Stimulated activated CD4-positive, alpha-beta T cell treated with anti-CD3 and anti-CD28 coated beads, Interleukin-15, amount 100 ng/mL, for 24 hours (primary cell): ENCODE measurements around the gene NPAS3.
"Not testable (repeated sequence)": the region's sequence is repeated elsewhere in the genome, so short reads cannot be mapped to it uniquely, and the experiment has no call there.

Experiments
- DNase-seq: peaks from one replicate; pipeline ENCODE4 v3.0.0-alpha.2; 2020

NPAS3 gene

GRCh38 chr14:33088274-33088673, 149.6 kb downstream of the NPAS3 start:
- not testable (repeated sequence) for DNase-seq

DNA sequence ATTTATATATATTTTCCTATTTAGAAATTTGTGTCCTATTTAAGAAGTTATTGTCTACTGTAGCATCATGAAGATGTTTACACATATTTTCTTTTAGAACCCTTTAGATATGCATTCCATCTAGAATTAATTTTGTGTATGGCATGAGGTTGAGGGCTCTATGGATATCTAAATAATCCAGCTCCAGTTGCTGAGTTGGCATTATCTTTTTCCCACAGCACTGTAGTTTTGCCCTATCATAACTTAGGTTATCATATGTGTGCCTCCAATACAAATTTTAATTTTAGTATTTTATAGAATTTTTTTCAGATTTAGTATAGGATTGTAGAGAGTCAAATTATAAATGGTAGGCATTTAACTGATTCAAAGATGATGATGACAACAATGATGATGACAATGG, 159.3 kb downstream of the NPAS3 start:
- no peak for DNase-seq

DNA sequence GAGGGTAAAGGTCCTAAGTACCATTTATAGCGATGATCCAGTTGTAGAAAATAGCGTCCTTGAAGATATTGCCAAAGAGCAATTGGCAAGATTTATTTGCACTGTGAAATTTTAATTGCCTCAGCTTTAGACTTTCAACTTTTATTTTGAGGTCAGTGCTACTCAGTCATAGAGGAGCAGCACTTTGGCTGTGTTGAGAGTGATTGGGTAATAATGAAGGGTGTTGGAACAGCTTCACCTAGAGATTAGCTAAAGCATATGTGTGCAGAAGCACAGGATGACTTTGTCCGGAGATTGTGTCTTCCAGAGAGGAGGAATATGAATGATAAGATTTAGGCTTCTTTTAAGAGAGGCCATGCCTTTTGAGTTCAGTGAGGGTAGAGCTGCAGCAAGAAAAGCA, 164.8 kb downstream of the NPAS3 start:
- DNase-seq, result no peak

DNA sequence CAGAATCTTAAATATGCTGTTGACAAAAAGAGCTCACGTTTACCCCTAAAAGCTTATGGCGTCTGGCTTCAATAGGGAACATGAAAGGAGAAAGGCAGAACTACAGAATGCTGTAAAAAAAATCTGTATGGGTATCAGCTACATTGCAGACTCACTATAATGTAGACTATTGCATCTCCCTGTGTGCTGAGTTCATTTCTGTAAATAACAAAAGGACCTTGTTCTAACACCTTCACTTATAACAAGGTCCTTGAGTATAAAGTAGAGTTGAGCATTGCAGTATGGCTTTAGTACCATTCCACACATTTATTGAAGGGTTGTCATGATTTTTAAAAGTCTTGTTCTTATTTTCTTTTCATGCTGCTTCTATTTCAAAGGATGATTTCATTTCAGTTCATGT, 165.3 kb downstream of the NPAS3 start:
- no peak for DNase-seq

DNA sequence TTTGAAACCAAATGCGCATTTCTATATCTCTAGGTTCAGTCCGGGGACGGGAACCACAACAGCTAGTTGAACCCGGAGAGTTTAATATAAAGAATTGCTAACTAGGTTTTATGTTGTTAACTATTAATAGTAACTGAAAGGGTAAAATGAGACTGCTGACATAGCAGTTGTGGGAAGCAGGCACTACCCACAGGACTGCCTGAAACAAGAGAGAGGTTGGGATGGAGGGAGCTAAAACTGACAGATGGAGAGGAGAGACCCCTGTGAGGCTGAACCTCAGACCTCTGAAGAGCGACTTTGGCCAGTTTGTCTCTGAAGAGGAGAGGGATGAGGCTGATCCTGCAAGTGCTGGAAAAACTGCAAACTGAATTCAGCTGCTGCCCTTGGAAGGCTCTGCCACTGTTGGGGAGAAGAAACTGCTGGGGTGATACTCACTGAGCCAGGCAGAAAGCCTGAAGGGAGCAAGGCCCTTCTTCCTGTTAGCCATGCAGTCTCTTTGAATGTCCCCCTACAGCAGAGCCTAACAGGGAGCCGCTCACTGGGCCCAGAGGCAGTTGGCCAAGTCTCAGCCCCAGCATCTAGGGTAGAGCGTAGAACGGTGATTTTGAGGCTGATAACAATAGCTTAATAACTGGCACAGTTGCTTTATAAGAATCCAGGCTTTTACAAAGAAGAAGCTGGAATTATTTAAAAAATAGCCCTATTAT, 172.2 kb downstream of the NPAS3 start:
- DNase-seq, result no peak

DNA sequence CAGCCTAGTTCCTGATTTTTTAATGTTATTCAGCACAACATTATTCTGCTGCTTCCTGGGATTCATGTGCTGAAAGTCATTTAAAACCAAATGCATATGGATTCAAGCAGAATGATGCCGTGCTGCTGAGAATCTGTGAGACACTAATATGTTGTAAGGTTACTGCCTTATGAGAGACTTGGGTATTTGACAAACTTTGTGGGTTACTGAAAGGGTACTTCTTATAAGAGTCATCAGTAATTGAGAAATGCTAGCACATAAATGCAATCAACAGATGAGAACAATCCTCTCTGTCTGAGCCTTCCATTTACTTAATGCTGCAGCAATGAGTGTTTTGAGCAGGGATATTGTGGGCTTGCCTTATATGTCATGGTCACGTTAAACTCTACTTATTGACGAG, 175.7 kb downstream of the NPAS3 start:
- no peak for DNase-seq

DNA sequence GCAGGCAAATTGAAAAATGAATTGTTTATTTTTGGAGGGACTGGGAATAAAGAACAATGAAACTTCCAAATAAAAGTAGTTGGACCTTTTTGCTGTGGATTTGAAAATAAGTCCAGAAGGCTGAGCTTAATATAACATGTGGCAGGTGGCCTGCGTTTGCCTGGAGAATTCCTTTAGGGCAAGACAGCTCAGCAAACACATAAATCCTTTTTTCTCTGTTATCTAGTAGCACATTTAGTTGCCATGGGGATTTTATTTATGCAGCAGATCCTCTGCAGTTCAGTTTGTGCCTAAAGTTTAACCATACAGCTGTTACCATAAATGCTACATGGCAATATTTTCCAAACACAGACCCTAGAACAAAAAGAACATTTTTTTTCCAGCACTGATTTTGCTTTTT, 180.0 kb downstream of the NPAS3 start:
- no peak for DNase-seq

- DNase-seq, result no peak
These were observed 181.7 kb downstream of the NPAS3 start for GRCh38 chr14:33120341-33120740.

DNA sequence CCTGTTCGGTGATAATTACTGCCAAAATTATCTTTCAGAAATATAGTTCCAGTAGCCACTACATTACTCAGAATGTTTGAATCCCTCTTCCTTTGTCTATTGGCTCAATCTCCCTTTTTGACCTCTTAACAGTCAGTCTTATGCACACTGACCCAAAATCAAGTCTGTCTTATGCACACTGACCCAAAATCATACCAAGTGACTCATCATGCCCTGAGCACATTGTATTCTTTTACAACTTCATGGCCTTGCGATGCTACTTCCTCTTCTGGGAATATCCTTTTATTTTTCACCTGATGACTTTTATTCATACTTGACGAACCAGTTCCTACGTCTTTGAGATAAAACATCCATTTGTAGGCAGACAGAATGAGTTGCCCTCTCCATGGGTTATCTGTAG, 182.3 kb downstream of the NPAS3 start:
- DNase-seq, result no peak

DNA sequence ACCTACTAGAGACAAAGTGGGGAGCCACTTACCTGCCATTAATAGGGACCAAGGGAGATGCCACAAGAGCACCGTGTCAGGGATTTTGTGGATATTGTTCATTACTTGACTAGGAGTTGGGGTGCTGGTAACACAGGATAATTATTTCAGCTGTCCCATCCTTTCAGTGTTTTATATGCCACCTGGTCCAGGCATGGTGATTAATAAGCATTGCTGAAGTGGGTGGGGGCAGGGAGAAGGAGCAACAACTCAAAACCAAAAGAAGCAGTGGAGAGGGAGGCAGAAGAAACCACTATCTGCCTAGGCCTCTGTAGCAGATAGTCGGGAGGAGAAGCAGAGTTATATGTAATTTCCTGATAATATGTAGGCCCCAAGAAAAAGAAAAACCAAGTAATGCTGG, 184.6 kb downstream of the NPAS3 start:
- DNase-seq, result no peak

DNA sequence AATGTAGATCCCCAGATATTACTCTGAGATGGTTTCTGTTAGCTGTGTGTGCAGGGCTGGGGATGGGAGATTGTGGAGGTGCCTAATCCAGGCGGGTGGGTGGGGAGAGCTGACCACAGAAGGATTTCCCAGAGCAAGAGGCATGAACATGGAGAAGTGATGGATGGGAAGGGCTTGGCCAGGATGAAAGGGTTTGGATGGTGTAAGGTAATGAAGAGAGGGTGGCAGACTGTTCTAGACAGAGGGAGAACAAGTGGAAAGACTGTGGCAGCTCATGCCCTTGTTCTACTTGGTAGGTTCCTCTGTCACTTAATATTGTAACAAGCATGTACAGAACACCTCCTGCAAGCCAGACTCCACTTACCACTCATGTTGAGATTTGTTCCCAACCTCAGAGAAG, 187.8 kb downstream of the NPAS3 start:
- no peak for DNase-seq

GRCh38 chr14:33127531-33127930, 188.9 kb downstream of the NPAS3 start:
- DNase-seq, result no peak

DNA sequence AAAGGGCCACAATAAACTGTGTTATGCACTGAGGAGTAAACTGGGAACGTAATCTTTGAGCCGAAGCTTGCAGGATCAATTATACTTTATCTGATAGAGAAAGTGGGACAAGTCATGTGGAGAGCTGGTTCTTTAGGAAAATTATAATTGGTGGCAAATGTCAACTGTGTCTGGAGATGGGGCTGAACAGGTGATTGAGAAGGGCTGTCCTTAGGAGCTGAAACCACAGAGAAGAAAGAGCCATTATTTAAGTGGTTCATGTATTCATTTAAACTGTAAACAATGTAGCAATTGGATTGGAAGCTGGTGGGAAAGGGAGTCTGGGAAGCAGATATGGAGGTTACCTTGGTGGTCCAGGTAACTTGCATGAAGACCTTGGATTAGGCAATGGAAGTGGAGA, 193.1 kb downstream of the NPAS3 start:
- DNase-seq, result no peak

- no peak for DNase-seq
These were observed 195.5 kb downstream of the NPAS3 start for GRCh38 chr14:33134162-33134561.

DNA sequence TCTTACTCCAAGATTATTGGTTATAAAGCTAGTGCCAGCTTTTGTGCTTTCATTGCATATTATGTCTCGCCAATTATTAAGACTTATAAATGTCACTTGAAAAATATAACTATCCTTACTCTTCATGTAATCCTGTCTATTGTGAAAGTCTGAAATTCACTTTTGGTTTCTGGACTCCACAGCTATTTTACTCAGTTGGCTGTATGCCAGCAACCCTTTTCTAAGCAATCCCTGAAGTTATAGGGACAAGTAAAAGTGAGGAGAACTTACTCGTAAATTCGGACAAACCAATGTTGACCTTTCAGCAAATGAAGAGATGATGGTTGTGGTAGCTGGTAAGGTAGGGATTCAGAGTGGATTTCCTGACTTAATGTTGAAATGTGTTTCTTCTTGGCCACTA, 196.3 kb downstream of the NPAS3 start:
- no peak for DNase-seq

DNA sequence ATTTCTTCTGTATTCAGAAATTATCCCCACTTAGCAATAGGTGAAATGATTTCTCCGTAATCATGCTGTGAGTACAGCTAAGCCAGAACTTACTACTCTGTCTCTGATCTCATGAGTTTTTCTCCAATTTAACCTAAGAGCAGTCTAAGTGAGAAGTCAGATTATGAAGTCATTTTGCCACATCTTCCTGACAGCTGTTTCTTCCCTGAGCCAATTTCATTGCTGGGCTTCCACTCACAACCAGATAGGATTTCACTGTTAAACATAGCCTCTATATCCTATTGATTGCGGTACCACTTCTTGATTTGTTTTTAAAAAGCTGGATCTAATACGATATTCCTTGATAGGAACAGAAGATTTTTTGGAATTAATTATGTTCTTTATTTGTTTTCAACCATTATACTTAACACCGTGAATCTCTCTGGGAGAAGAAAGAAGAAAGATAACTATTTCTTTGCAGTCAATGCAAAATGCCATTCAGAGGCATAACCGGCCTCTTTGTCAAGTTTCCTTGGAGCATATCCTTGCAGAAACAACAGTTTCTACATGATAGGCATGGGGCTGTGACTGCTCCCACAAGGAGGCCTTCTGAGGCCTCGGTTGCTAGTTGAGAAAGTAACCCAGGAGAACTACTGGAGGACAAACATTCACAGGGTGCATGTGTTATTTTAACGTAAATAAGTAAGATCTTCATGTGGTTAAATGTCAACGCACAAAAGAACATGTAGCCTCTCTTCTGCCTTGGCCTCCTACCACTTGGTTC, 212.2 kb downstream of the NPAS3 start:
- no peak for DNase-seq

GRCh38 chr14:33163109-33163508, 224.4 kb downstream of the NPAS3 start:
- no peak for DNase-seq

GRCh38 chr14:33163600-33163999, 224.9 kb downstream of the NPAS3 start:
- no peak for DNase-seq

DNA sequence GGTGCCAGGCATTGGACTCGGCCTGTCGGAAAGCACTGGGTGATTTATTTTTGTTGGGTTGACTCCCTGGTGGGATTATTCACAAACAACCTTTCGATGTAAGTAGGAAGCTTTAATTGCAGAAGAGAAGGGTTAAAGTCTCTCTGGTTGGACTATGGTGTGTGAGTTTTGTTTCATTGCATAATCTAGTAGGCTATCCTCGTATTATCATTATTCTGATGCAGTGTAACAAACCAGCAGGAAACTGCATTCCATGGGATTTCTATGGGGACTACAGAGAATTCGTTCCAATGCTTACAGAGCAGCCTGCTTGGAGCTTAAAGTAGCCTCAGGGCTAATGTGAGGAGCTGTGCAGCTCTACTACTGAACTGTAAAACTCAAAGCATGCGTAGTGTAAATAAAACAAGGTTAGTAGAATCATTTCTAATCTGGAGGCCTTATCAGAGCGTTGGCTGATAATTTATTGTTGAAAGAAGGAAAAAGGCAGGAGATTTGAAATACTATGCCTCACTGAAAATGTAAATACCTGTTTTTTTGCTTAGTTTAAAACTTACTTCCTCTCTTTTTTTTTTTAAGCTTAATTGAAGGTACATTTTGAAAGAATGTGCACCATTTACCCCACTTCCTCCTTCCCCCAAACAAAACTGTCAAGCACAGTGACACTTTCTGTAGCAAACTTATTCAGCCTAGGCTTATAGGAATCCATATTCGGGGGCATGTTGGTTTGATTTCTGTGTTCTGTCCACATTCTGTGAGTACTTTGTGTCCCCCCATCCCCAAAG, 226.7 kb downstream of the NPAS3 start:
- no peak for DNase-seq

DNA sequence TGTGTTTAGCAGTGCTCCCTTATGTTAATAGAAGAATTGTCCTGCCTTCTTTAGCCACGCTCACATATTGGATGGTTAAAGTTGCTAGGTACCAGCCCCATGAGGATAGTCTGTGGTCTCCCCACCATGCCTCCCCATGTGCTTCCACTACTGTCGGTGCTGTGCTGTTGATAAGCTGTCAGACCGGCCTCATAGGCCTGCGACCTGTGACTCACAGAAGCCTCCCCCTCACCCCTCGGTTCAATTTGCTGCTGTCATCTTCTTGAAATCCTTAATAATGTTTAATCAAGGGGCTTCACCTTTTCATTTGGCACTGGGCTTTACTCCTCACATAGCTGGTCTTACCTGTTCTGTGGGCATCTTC, 227.2 kb downstream of the NPAS3 start:
- DNase-seq, result no peak

DNA sequence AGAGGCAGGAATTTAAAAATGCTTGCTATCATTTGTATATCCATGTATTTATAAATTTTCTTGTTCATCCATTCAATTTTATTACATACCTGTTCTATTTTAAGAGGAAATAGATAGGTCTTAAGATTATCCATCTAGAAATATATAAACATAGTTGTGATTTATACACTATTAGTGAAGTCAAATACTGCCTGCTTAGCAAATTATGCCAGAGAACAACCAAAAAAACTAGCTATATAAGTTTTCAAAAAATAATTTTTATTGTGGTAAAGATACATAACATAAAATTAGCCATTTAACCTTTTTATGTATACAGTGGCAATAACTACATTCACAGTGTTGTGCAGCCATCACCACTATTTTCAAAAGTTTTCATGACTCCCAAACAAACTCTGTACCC, 237.3 kb downstream of the NPAS3 start:
- no peak for DNase-seq

DNA sequence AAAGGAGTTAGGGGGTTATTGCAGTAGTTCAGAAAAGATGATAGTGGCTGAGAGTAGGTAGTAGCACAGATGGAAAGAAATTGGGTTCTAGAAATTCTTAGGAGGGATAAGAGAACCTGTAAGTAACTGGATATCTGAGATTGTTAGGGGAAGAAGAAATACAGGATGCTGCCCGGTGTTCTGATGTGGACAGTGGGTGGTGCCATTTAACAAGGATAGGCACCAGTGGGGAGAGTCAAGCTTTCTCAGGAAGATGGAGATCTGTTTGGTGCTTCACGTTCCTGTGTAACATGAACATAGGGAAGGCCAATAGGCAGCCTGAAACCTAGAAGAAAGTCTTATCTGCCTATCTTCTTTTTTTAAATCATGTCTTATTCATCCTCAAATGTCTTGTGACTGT, 245.9 kb downstream of the NPAS3 start:
- DNase-seq, result no peak

- DNase-seq, result no peak
These were observed 248.0 kb downstream of the NPAS3 start for GRCh38 chr14:33186656-33187055.

DNA sequence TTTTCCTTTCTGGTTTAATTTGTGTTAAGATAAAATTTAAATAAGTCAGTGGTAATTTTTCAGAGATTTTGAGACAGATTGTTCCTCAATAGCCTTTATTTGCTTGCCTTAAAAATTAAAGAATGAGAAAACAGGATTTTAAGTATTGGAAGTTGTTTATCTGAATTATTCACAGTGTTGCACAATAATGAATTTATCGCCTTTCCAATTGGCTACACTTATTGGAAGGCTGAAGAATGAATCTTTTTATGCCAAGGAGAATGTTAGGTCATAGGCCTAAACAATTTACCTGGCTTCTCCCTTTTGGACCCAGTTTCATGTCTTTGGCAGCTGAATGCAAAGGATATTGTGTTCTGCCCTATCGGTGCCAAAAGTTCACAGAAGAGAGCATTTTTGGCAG, 250.2 kb downstream of the NPAS3 start:
- no peak for DNase-seq
